ENCODE measurements around the gene NAXE.

Gene NAXE

DNA sequence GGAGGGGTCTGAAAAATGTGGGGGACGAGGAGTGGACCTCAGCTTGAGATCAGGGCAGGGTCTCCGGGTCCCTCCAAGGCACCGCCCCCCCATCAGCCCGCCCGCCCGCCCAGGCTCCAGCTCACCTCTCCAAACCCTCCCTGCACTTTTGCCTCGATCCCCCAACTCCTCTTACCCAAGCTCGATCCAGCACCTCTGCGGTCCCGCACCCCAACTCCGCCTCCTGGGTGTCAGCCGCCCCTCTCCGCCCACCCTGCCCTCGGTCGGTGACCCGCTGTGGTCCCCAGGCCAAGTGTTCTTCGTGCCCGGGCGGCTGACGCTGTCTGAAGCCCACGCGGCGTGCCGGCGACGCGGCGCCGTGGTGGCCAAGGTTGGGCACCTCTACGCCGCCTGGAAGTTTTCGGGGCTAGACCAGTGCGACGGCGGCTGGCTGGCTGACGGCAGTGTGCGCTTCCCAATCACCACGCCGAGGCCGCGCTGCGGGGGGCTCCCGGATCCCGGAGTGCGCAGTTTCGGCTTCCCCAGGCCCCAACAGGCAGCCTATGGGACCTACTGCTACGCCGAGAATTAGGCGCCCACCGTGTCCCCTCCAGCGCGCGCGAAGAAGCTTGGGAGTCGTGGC, 33.3 kb downstream of the NAXE start:
- Histone ChIP-seq H3K9me3 (ENCODE audit: insufficient read depth, low read length, severe bottlenecking) (no peaks in the 10 kb centered on the region), H3K36me3 (ENCODE audit: insufficient read depth, low read length) (no peaks in the 10 kb centered on the region), H3K4me2 (ENCODE audit: insufficient read depth, low read length) (no peak overlapping the region), H3K27me3 (ENCODE audit: insufficient read depth, low read length, poor library complexity) (peaks cover 1% of the 10 kb centered on the region), H2AFZ (ENCODE audit: low read depth, low read length) (no peak overlapping the region), H3K27ac (ENCODE audit: low read length) (no peak overlapping the region), H3K9ac (ENCODE audit: low read depth, low read length) (no peak overlapping the region), H4K20me1 (ENCODE audit: insufficient read depth, low read length) (no peaks in the 10 kb centered on the region), H3K4me1 (ENCODE audit: insufficient read depth, low read length) (no peaks in the 10 kb centered on the region), H3K79me2 (ENCODE audit: insufficient read depth, low read length) (no peaks in the 10 kb centered on the region), H3K4me3 (ENCODE audit: low read depth in 1 of 2, low read length in 2 of 2) (no peak overlapping the region)
- TF ChIP-seq EZH2 (IDR thresholded peaks at IDR 0.05; ENCODE audit: borderline replicate concordance, low read depth, low read length, severe bottlenecking) = no peak
- TF ChIP-seq, protein P1, sequence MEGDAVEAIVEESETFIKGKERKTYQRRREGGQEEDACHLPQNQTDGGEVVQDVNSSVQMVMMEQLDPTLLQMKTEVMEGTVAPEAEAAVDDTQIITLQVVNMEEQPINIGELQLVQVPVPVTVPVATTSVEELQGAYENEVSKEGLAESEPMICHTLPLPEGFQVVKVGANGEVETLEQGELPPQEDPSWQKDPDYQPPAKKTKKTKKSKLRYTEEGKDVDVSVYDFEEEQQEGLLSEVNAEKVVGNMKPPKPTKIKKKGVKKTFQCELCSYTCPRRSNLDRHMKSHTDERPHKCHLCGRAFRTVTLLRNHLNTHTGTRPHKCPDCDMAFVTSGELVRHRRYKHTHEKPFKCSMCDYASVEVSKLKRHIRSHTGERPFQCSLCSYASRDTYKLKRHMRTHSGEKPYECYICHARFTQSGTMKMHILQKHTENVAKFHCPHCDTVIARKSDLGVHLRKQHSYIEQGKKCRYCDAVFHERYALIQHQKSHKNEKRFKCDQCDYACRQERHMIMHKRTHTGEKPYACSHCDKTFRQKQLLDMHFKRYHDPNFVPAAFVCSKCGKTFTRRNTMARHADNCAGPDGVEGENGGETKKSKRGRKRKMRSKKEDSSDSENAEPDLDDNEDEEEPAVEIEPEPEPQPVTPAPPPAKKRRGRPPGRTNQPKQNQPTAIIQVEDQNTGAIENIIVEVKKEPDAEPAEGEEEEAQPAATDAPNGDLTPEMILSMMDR (IDR thresholded peaks at IDR 0.05; ENCODE audit: borderline replicate concordance, extremely low read depth, low read length, poor library complexity, severe bottlenecking) = no peak
- ATAC-seq (ENCODE audit: insufficient read depth, low read depth) (no peak), DNase-seq (no peak)

DNA sequence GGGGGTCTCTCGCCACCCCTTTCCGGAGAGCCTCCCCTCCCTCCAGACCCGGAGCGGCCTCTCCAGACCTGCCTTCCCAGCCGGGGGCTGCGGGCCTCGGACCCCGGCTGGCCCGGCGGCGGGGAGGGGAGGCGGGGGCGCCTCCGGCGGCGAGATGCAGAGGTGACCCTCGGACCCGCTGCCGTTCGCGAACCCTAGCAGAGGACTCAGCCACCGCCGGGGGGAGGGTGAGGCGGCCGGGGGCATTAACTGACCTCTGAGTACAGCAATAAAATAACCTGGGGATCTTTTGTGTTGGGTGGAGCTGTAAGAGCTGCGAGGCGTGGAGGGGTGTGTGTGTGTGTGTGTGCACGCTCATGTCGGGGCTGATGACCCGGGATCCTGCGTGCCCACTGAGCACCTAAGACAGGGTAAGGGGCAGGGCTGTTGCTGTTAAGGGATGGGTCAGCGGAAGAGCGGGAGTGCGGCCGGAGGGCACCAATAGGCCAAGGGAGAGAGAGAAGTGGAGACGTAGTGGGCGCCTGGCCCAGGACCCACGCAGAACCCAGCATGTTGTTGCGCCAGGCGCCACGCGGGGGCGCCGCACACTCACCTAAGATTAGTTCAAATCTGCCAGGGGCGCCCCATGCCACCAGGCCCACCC, 34.0 kb downstream of the NAXE start:
- no peak overlapping the region for H3K27ac ChIP-seq (ENCODE audit: low read length)
- TF ChIP-seq, protein P1 (IDR thresholded peaks at IDR 0.05; ENCODE audit: borderline replicate concordance, extremely low read depth, low read length, poor library complexity, severe bottlenecking) = peak; percentile 79
- no peak for TF ChIP-seq EZH2 (IDR thresholded peaks at IDR 0.05; ENCODE audit: borderline replicate concordance, low read depth, low read length, severe bottlenecking)
- no peak overlapping the region for H2AFZ ChIP-seq (ENCODE audit: low read depth, low read length)
- H3K4me3 ChIP-seq (ENCODE audit: low read depth in 1 of 2, low read length in 2 of 2) = no peak overlapping the region
- H4K20me1 ChIP-seq (ENCODE audit: insufficient read depth, low read length) = no peaks in the 10 kb centered on the region
- ATAC-seq (ENCODE audit: insufficient read depth, low read depth) (peak; percentile 85), DNase-seq (peak; percentile 58)
- no peaks in the 10 kb centered on the region for H3K4me1 ChIP-seq (ENCODE audit: insufficient read depth, low read length)
- no peaks in the 10 kb centered on the region for H3K79me2 ChIP-seq (ENCODE audit: insufficient read depth, low read length)
- H3K9me3 ChIP-seq (ENCODE audit: insufficient read depth, low read length, severe bottlenecking) = no peaks in the 10 kb centered on the region
- no peak overlapping the region for H3K9ac ChIP-seq (ENCODE audit: low read depth, low read length)
- no peaks in the 10 kb centered on the region for H3K27me3 ChIP-seq (ENCODE audit: insufficient read depth, low read length, poor library complexity)
- no peaks in the 10 kb centered on the region for H3K36me3 ChIP-seq (ENCODE audit: insufficient read depth, low read length)
- H3K4me2 ChIP-seq (ENCODE audit: insufficient read depth, low read length) = no peak overlapping the region

DNA sequence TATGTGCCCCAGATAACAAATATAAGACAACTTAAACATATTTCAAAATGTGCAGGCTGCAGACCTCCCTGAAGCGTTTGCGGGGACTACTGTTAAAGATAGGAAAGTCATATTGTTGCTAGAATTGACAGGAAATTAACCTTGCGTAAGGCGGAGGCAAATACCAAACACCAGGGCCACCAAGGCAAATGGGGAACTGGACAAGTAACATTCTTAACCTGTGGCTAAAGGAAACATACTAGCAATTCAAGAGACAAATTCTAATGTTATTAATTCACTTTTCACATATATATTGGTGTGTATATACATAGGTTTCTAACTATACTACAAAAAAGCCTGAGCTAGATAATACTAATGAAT, 34.5 kb downstream of the NAXE start:
- Histone ChIP-seq H3K36me3 (ENCODE audit: insufficient read depth, low read length) (no peaks in the 10 kb centered on the region), H3K4me2 (ENCODE audit: insufficient read depth, low read length) (no peak overlapping the region), H2AFZ (ENCODE audit: low read depth, low read length) (no peak overlapping the region), H4K20me1 (ENCODE audit: insufficient read depth, low read length) (no peaks in the 10 kb centered on the region), H3K79me2 (ENCODE audit: insufficient read depth, low read length) (no peaks in the 10 kb centered on the region), H3K9me3 (ENCODE audit: insufficient read depth, low read length, severe bottlenecking) (no peaks in the 10 kb centered on the region), H3K9ac (ENCODE audit: low read depth, low read length) (no peak overlapping the region), H3K27ac (ENCODE audit: low read length) (no peak overlapping the region), H3K4me1 (ENCODE audit: insufficient read depth, low read length) (no peaks in the 10 kb centered on the region), H3K4me3 (ENCODE audit: low read depth in 1 of 2, low read length in 2 of 2) (no peak overlapping the region), H3K27me3 (ENCODE audit: insufficient read depth, low read length, poor library complexity) (no peaks in the 10 kb centered on the region)
- TF ChIP-seq, protein P1 (IDR thresholded peaks at IDR 0.05; ENCODE audit: borderline replicate concordance, extremely low read depth, low read length, poor library complexity, severe bottlenecking) = no peak
- TF ChIP-seq EZH2 (IDR thresholded peaks at IDR 0.05; ENCODE audit: borderline replicate concordance, low read depth, low read length, severe bottlenecking) = no peak
- ATAC-seq (ENCODE audit: insufficient read depth, low read depth) (no peak), DNase-seq (no peak)
